VCaP (cell line): ENCODE measurements around the gene CRACR2B.
A peak's percentile ranks its signal among the peaks of the same experiment; 100 is the strongest.

Source experiments
- H3K27ac ChIP-seq: fragments of 450-650 bp; 2 replicates; pipeline ENCODE4 v1.5.1; 2017
- CTCF ChIP-seq: fragments of 450-650 bp; conservative IDR thresholded peaks from 2 replicates; pipeline ENCODE4 v1.5.1; 2017; ENCODE audit warnings: mild to moderate bottlenecking, moderate library complexity

Gene CRACR2B

GRCh38 chr11:802018-802617 lies 25.6 kb upstream of the CRACR2B start:
- H3K27ac ChIP-seq, result no peak overlapping the region
- TF ChIP-seq CTCF, result no peak

- H3K27ac ChIP-seq, result no peak overlapping the region; the same call in 1 of the 2 replicates
- TF ChIP-seq CTCF, result no peak
These were observed 24.8 kb upstream of the CRACR2B start for GRCh38 chr11:802693-803466.

- peak overlapping the region; percentile 84; the same call in 1 of the 2 replicates for H3K27ac ChIP-seq
- no peak for TF ChIP-seq CTCF
These were observed 24.3 kb upstream of the CRACR2B start for GRCh38 chr11:803467-803742.

- peak overlapping the region; percentile 84 for H3K27ac ChIP-seq
These were observed 23.7 kb upstream of the CRACR2B start for GRCh38 chr11:803770-804598.

GRCh38 chr11:804599-804964 lies 23.1 kb upstream of the CRACR2B start:
- TF ChIP-seq CTCF, result no peak
- peak overlapping the region; percentile 84 for H3K27ac ChIP-seq

More at GRCh38 chr11:803770-804598, 23.7 kb upstream of the CRACR2B start:
- no peak for TF ChIP-seq CTCF

GRCh38 chr11:808427-809286 lies 19.1 kb upstream of the CRACR2B start:
- no peak for TF ChIP-seq CTCF
- H3K27ac ChIP-seq, result peak overlapping the region; percentile 94
